ENCODE data around the gene LUC7L.

LUC7L gene

DNA sequence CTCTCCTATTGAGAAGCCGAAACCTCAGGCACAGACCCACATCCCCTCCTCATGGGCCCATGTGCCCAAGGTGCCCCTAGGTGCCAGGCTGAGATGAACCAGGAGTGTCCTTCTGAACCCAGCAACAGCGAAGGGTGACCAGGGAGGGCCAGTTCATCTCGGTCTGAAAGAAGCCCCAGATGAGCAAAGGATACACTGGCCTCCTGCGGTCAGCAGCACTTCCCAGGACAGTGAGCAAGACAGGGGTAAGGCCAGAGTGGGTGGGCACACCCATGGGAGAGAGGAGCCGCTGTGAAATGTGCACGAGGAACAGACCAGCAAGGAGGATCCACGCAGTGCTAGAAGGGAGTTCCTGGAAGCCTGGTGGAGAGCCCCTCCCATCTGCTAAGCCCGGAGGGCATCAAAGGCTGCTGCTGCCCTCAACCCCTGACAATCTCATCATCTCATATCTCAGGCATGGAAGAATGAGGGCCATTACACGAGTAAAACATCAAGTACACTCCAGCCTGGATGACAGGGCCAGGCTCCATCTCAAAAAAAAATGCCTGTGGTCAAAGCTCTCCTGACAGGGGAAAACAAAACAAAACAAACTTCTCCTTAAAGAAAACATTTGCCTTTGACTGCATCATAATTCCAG lies 80.1 kb downstream of the LUC7L start:
- DNase-seq (ENCODE audit: low read depth in 2 of 2, low spot score in 1 of 2) = no peak

DNA sequence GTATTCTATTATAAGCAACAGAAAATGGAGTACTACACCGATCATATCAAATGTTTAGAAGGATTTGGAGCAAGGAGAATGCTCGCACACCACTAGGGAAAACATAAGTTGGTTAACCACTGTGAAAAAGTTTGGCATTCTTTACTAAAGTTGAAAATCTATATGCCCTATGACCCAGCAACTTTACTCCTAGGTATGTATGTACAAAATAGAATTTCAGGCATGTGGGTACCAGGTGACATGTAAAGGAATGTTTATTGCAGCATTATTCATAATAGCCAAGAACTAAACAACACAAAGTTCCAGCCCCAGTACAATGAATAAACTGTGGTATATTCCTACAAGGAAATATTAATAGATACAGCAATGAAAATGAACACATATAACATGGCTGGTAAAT lies 82.6 kb downstream of the LUC7L start:
- no peak for DNase-seq (ENCODE audit: low read depth in 2 of 2, low spot score in 1 of 2)

GRCh38 chr16:144797-145252 lies 84.4 kb downstream of the LUC7L start:
- DNase-seq (ENCODE audit: low read depth in 2 of 2, low spot score in 1 of 2) = no peak

GRCh38 chr16:143456-143855 lies 85.8 kb downstream of the LUC7L start:
- DNase-seq (ENCODE audit: low read depth in 2 of 2, low spot score in 1 of 2) = no peak

- DNase-seq (ENCODE audit: low read depth in 2 of 2, low spot score in 1 of 2) = no peak
Measured at GRCh38 chr16:143047-143446, 86.2 kb downstream of the LUC7L start.

- no peak for DNase-seq (ENCODE audit: low read depth in 2 of 2, low spot score in 1 of 2)
Measured at GRCh38 chr16:142405-142967, 86.8 kb downstream of the LUC7L start.

- DNase-seq (ENCODE audit: low read depth in 2 of 2, low spot score in 1 of 2) = no peak
Measured at GRCh38 chr16:140175-140857, 88.9 kb downstream of the LUC7L start.
